Stimulated activated CD8-positive, alpha-beta memory T cell treated with anti-CD3 and anti-CD28 coated beads, Interleukin-7, amount 100 ng/mL, for 24 hours (primary cell): ENCODE results near the gene ANKRA2.
A peak's percentile ranks its signal among the peaks of the same experiment; 100 is the strongest.
"Not testable (repeated sequence)": the region's sequence is repeated elsewhere in the genome, so short reads cannot be mapped to it uniquely, and the experiment has no call there.

Source experiments
- DNase-seq: peaks from one replicate; pipeline ENCODE4 v3.0.0-alpha.2; 2020; ENCODE audit warnings: low read depth

The ANKRA2 gene

GRCh38 chr5:73550016-73550415, 15.4 kb downstream of the ANKRA2 start:
- DNase-seq, result no peak

DNA sequence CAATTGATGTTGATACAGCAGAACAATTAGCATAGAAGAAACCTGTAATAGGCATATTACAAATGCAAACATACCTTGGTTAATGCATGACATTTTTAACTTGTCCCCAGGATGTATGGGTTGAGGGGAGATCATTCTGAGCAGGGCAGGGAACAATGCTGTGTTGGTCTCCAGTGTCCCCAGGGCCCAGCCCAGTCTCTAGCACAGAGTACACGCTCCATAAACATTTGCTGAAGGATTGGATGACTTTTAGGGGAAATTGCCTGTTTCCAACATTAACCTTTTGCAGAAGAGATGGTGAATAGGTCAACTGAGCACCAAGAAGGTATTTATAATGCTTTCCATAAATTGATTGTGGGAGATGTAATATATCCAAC, 20.0 kb downstream of the ANKRA2 start:
- no peak for DNase-seq

- DNase-seq, result no peak
Observed at GRCh38 chr5:73544429-73545402, 20.7 kb downstream of the ANKRA2 start.

DNA sequence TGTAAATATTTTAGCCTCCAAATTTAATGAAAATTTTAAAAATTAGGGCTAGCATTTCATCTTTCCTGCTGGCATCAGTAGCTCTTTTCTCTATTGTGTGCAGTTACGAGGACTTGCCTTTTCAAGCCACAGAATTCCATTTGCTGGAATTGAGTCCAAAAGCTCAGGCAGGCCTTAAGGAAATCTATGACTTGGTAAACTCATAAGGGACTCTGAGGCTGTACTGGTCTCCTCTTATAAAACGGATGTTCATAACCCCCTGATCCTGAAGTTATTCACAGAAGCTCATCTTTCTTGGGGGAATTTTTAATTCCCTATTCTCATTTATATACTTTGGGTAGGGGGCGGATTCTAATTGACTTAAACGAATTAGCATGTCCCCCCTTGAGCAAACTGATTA, 23.4 kb downstream of the ANKRA2 start:
- no peak for DNase-seq

DNA sequence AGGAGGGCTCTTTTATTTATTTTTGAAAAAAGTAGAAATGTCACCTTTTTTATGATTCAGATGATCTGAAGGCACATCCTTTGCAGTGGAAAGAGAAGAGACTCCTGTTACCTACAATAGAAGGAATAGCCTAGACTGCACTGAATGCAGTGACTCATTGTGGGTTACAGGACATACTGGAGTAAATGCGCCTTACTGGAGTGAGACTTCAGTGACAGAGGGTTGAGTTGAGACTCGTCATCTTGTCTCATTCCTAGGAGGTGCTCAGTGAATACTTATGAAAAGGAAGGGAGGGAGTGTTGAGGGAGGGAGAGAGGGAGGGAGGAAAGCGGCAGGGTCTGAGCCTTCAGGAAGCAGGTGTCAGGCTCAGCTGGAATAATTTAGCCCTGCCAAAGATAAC, 25.2 kb downstream of the ANKRA2 start:
- DNase-seq, result no peak

GRCh38 chr5:73539730-73540129, 25.7 kb downstream of the ANKRA2 start:
- no peak for DNase-seq

- no peak for DNase-seq
Observed at GRCh38 chr5:73534971-73535370, 30.5 kb downstream of the ANKRA2 start.

GRCh38 chr5:73534011-73534644, 31.3 kb downstream of the ANKRA2 start:
- no peak for DNase-seq

- DNase-seq, result no peak
Observed at GRCh38 chr5:73532195-73532594, 33.2 kb downstream of the ANKRA2 start.

DNA sequence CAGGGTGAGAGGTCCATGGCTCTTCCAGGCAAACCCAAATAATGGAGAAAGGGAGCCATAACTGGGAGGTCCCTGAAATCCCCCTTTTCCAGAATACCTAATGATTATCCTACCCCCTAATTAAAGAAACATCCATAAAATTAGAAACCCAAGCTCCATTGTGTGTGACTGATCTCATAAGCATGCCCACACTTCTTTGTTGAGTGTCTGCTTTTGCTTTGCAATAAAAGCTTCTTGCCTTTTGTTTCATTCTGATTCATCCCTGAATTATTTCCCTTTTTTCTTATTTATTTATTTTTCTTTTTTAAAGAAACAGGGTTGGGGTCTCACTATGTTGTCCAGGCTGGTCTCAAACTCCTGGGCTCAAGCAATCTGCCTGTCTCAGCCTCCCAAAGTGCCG, 34.1 kb downstream of the ANKRA2 start:
- no peak for DNase-seq

DNA sequence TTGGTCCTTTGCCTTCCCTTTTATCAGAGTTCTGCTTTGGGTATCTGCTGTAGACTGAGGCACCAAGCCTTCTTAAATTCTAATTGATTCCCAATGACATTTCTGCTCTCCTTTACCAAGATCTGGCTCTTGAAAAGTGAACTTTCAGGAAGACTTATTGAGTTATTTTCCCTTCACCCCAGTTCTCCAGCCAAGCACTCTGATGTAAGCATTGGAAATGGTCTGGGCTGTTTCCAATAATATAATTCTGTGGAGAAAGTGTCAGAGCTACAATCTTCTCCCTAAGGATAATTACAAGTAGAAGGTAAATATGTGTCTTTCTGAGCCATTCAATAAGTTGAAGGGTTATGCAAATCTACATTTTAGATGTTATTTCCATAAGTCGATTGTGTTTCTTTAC, 36.4 kb downstream of the ANKRA2 start:
- no peak for DNase-seq

- no peak for DNase-seq
Observed at GRCh38 chr5:73528248-73528647, 37.2 kb downstream of the ANKRA2 start.

DNA sequence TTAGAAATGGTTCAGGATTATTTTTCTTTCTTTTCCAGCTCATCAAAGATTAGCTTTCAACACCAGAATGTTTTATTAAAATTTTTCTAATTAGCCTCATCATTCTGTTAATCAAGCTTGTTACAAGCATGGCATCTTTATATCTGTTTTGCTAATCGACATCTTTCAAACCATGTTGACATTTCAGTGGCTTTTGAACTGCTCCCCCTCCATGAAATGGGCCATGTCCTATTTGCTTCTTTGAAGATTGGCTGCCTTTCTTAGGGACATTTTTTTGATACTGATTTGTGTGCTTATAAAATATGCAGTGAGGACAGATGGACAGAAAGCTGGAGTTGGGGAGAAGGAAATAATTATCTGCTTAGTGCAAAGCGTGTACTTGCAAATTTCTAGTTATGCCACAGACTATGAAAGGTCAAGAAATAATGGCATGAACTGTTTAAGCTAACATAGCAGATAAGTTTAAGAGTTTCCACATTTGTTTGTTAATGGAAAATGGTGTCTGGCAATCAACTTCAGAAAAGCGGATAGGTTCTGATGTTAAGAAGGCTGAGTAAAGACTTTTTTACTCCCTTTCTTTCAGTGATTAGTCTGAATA, 39.7 kb downstream of the ANKRA2 start:
- no peak for DNase-seq

- no peak for DNase-seq
Observed at GRCh38 chr5:73523861-73524260, 41.6 kb downstream of the ANKRA2 start.

GRCh38 chr5:73522989-73523388, 42.5 kb downstream of the ANKRA2 start:
- no peak for DNase-seq

DNA sequence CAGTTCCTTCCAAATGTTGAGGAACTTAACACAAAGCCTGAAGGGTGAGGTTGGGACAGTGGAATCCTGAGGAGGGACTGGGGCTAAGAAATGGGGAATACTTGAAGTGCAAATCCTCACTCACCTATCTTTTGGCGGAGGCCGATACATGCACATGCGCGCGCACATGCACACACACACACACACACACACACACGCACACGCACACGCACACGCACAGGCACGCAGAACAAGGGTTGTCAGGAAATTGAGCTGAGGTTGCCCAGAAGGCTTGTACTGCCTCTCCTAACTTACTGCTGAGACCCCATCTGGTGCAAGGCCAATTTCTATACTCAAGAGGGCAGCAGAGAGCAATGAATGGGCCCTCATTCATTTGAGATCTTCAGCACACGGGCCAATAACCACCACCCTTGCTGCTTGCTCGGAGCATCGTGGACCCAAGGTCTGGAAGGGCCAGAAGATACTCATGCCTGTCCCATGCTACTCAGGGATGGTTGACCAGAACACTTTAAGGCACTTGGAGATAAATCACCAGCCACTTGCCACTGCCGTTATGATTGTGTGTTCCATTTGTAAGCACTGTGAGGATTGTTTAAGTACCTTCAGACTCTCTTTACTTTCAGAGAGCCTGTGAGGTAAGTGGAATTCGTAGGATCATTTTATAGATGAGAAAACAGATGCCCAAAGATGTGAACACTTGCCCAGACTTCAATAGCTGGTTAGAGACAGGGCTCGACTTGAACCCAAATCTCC, 45.7 kb downstream of the ANKRA2 start:
- peak; percentile 7 for DNase-seq

- no peak for DNase-seq
Observed at GRCh38 chr5:73515232-73515631, 50.2 kb downstream of the ANKRA2 start.

DNA sequence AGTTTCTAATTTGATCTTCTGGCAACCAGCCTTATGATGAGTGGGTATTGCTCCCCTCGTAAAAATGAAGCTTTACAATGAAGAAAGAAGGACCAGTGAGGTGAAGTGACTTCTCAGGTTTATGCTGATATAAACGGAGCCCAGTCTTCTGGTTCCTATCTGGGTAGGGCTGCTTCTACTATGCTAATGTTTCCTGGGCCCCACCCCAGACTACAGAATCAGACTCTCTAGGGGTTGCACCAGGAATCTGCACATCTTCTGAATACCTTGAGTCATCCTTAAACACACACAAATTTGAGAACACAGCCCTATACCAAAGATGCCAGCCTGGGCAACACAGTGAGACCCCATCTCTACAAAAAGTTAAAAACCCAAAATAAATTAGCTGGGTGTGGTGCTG, 51.0 kb downstream of the ANKRA2 start:
- no peak for DNase-seq

DNA sequence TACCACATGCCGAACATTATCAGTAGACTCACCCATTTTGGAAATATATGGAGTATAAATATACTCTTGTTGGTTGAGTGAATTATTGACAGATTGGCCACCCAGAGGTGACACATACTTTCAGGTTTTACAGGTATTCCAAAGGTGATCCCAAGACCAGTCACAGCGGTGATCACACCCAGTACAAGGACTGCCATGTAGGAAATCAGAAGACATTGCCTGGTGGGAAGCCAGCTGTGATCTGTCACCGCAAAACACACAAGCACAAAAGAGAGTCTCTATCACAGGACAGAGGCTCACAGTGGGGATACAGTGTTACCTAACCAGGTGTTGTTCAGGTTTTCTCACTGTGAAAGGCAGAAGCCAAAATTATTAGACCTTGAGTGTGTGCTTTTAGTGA, 51.4 kb downstream of the ANKRA2 start:
- no peak for DNase-seq

GRCh38 chr5:73508521-73508920, 56.9 kb downstream of the ANKRA2 start:
- not testable (repeated sequence) for DNase-seq

DNA sequence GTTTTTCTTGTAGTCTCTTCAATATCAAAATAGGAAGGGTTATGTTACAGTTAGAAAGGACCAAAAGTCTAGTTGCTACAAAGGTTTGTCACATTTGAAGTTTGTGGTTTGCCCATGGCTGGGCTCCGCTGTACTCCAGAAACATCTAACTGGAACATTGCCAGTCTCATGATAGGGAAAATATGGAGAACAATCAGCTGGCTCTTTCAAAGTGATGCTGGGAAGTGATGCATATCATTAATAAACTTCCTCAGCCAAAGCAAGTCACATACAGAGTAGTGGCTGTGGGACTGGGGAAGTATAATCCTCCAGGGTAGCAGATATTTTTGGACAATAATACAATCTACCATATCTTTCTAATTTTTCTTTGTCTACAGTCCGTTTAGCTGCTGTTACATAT, 58.4 kb downstream of the ANKRA2 start:
- DNase-seq, result no peak

DNA sequence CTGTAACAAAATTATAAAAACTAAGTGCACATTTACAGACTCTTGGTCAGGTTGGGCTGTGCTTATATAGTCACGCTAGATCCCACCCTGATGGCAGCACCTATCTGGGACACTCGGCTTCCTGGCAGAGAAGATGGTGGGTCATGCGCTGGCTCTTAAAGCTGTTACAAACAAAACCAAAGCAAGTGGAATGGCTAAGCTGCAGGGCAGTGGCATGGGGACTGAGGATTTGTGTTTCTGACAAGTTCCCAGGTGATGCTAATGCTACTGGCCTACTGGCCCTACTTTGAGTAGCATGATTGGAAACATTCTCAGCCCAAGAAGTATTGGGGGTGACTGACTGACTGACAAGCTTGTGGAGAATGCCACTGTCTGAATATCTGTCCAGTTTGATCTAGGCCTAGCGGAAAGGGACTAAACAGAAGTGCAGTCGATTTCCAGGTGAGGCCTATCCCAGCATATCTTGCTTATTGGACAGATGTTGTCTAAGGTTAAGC, 58.9 kb downstream of the ANKRA2 start:
- DNase-seq, result no peak
